NB4 (cell line): ENCODE data around the gene SPECC1L.

Source experiments
- CTCF ChIP-seq: IDR thresholded peaks from one replicate; pipeline ENCODE4 v1.5.1; 2012; ENCODE audit warnings: low read depth, low read length
- MAX ChIP-seq: IDR thresholded peaks from 2 replicates; pipeline ENCODE4 v1.6.1; 2011; ENCODE audit warnings: low read depth, low read length
- POLR2A ChIP-seq: IDR thresholded peaks from 2 replicates; pipeline ENCODE4 v1.6.1; 2011; ENCODE audit warnings: mild to moderate bottlenecking; ENCODE audit not compliant: insufficient read length; ENCODE audit errors: extremely low read depth

GRCh38 chr22:24350627-24351026, 80.0 kb downstream of the SPECC1L start:
- TF ChIP-seq CTCF (no peak), MAX (no peak), POLR2A (no peak)
